A549 (cell line): Measurements from ENCODE around the gene PAPPA.

Experiments used
- CTCF ChIP-seq: fragments of >200 bp; sonication (Bioruptor Twin); formaldehyde crosslinking; IDR thresholded peaks from 3 replicates; pipeline ENCODE4 v1.5.1; 2016
- MAX ChIP-seq: IDR thresholded peaks from 2 replicates; pipeline ENCODE4 v1.6.1; 2012
- POLR2A ChIP-seq: IDR thresholded peaks from 2 replicates; pipeline ENCODE4 v1.6.1; 2012; ENCODE audit warnings: mild to moderate bottlenecking, low read length
- SMC3 ChIP-seq: fragments of >200 bp; sonication (Bioruptor Twin); formaldehyde crosslinking; IDR thresholded peaks from 3 replicates; pipeline ENCODE4 v1.6.1; 2018; ENCODE audit warnings: inconsistent platforms
- USF2 ChIP-seq: fragments of 450-650 bp; IDR thresholded peaks from 2 replicates; pipeline ENCODE4 v1.6.1; 2014; ENCODE audit warnings: antibody characterized with exemption
- ZC3H11A ChIP-seq: fragments of 450-650 bp; IDR thresholded peaks from 2 replicates; pipeline ENCODE4 v1.6.1; 2014; ENCODE audit warnings: antibody characterized with exemption, mild to moderate bottlenecking
- ZFP36 ChIP-seq: fragments of 450-650 bp; IDR thresholded peaks from 2 replicates; pipeline ENCODE4 v1.6.1; 2014; ENCODE audit warnings: borderline replicate concordance; ENCODE audit not compliant: partially characterized antibody
- ZSCAN20 ChIP-seq: fragments of 250-450 bp; sonication (Bioruptor Pico); IDR thresholded peaks from 2 replicates; pipeline ENCODE4 v1.8.0; 2022; ENCODE audit warnings: mild to moderate bottlenecking, moderate library complexity
- TF ChIP-seq, protein P1 (sequence below): fragments of 200-600 bp; sonication (generic); IDR thresholded peaks from 2 replicates; pipeline ENCODE4 v1.6.1; 2016; ENCODE audit warnings: antibody characterized with exemption, mild to moderate bottlenecking, moderate library complexity

DNA sequence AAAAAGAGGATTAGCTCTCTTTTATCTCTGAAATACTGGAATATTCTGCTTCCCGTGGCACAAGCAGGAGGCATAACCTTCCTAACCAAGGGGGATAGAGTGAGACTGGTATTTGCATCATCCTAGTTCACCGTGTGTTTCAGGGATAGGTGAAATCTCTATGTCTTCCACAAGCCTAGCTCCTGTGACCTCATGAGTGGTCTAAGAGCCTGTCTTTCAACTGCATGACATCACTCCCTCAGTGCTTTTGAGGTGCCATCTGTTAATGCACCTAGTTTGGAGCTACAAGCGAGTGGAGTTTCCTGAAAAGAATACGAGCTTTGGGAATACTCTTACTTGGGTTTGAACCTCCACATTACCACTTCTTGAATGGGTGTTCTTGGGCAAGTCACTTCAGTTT, 181.8 kb downstream of the PAPPA start:
- TF ChIP-seq, protein P1, sequence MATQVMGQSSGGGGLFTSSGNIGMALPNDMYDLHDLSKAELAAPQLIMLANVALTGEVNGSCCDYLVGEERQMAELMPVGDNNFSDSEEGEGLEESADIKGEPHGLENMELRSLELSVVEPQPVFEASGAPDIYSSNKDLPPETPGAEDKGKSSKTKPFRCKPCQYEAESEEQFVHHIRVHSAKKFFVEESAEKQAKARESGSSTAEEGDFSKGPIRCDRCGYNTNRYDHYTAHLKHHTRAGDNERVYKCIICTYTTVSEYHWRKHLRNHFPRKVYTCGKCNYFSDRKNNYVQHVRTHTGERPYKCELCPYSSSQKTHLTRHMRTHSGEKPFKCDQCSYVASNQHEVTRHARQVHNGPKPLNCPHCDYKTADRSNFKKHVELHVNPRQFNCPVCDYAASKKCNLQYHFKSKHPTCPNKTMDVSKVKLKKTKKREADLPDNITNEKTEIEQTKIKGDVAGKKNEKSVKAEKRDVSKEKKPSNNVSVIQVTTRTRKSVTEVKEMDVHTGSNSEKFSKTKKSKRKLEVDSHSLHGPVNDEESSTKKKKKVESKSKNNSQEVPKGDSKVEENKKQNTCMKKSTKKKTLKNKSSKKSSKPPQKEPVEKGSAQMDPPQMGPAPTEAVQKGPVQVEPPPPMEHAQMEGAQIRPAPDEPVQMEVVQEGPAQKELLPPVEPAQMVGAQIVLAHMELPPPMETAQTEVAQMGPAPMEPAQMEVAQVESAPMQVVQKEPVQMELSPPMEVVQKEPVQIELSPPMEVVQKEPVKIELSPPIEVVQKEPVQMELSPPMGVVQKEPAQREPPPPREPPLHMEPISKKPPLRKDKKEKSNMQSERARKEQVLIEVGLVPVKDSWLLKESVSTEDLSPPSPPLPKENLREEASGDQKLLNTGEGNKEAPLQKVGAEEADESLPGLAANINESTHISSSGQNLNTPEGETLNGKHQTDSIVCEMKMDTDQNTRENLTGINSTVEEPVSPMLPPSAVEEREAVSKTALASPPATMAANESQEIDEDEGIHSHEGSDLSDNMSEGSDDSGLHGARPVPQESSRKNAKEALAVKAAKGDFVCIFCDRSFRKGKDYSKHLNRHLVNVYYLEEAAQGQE: no peak
- TF ChIP-seq USF2 (no peak), POLR2A (no peak), ZFP36 (no peak), CTCF (no peak), MAX (no peak), ZSCAN20 (CRISPR knock-in tag) (no peak), ZC3H11A (no peak), SMC3 (no peak)
